GM23338 (cell line): ENCODE data around the gene EHD1. TPM values are rescaled to one million over a fixed set of nuclear protein-coding genes. Genes with fewer than 3 reads are reported as not detected.

ENCODE experiments used
- ATAC-seq: fragments of 200-7000 bp; cut with Tn5 transposase; 3 replicates; pipeline ENCODE4 v1.9.1; 2020
- DNase-seq: peaks from one replicate; pipeline ENCODE4 v3.0.0-alpha.2; 2015; ENCODE audit warnings: low spot score
- H2AFZ ChIP-seq: fragments of 200-600 bp; sonication (generic); 2 replicates; pipeline ENCODE4 v1.8.0; 2016; ENCODE audit warnings: antibody characterized with exemption, mild to moderate bottlenecking, moderate library complexity
- H3F3A ChIP-seq: fragments of 200-600 bp; sonication (generic); replicated peaks from 2 replicates; pipeline ENCODE4 v1.8.0; 2017; ENCODE audit warnings: antibody characterized with exemption, mixed run types, low read depth
- H3K27ac ChIP-seq: fragments of 200-600 bp; sonication (generic); 2 replicates; pipeline ENCODE4 v1.6.1; 2016; ENCODE audit warnings: low read depth
- H3K27me3 ChIP-seq: fragments of 200-600 bp; sonication (generic); 2 replicates; pipeline ENCODE4 v1.8.0; 2016; ENCODE audit warnings: mild to moderate bottlenecking, mixed run types, moderate library complexity; ENCODE audit not compliant: insufficient read depth
- H3K36me3 ChIP-seq: fragments of 200-600 bp; sonication (generic); 2 replicates; pipeline ENCODE4 v1.8.0; 2016; ENCODE audit warnings: mild to moderate bottlenecking; ENCODE audit not compliant: insufficient read depth
- H3K4me1 ChIP-seq: fragments of 200-600 bp; sonication (generic); 2 replicates; pipeline ENCODE4 v1.8.0; 2016; ENCODE audit warnings: mild to moderate bottlenecking, moderate library complexity; ENCODE audit not compliant: insufficient read depth
- H3K4me2 ChIP-seq: fragments of 200-600 bp; sonication (generic); 2 replicates; pipeline ENCODE4 v1.7.1; 2017; ENCODE audit warnings: mixed run types
- H3K4me3 ChIP-seq: fragments of 200-600 bp; sonication (generic); 2 replicates; pipeline ENCODE4 v1.6.1; 2016; ENCODE audit warnings: mixed run types
- H3K79me2 ChIP-seq: fragments of 200-600 bp; sonication (generic); replicated peaks from 2 replicates; pipeline ENCODE4 v1.8.0; 2017; ENCODE audit warnings: mild to moderate bottlenecking; ENCODE audit not compliant: insufficient read depth
- H3K9me2 ChIP-seq: fragments of 200-600 bp; sonication (generic); 2 replicates; pipeline ENCODE4 v1.8.0; 2017; ENCODE audit not compliant: insufficient read depth
- H4K20me1 ChIP-seq: fragments of 200-600 bp; sonication (generic); replicated peaks from 2 replicates; pipeline ENCODE4 v1.8.0; 2017; ENCODE audit warnings: mild to moderate bottlenecking; ENCODE audit not compliant: insufficient read depth
- H3K27ac Mint-ChIP-seq: 2 replicates; pipeline ENCODE4 v1.8.0; 2020; ENCODE audit warnings: inconsistent platforms, mild to moderate bottlenecking, moderate library complexity, mixed read lengths
- H3K27me3 Mint-ChIP-seq: 3 replicates; pipeline ENCODE4 v1.8.0; 2022; ENCODE audit warnings: low read depth, mild to moderate bottlenecking, moderate library complexity, mixed read lengths, inconsistent platforms; ENCODE audit not compliant: insufficient read depth, poor library complexity
- H3K36me3 Mint-ChIP-seq: 3 replicates; pipeline ENCODE4 v1.8.0; 2021; ENCODE audit warnings: low read depth, mild to moderate bottlenecking, inconsistent platforms, moderate library complexity, mixed read lengths
- H3K4me1 Mint-ChIP-seq: 3 replicates; pipeline ENCODE4 v1.8.0; 2020; ENCODE audit warnings: mild to moderate bottlenecking, inconsistent platforms, mixed read lengths
- H3K4me3 Mint-ChIP-seq: 3 replicates; pipeline ENCODE4 v1.8.0; 2021; ENCODE audit warnings: moderate library complexity, mild to moderate bottlenecking, inconsistent platforms, mixed read lengths
- H3K9me3 Mint-ChIP-seq: 3 replicates; pipeline ENCODE4 v1.8.0; 2020; ENCODE audit warnings: moderate library complexity, mild to moderate bottlenecking, inconsistent platforms, mixed read lengths
- CREB1 ChIP-seq: fragments of 250-450 bp; sonication (Bioruptor Pico); IDR thresholded peaks from 2 replicates; pipeline ENCODE4 v1.5.0; 2020; ENCODE audit warnings: low read depth, mild to moderate bottlenecking, moderate library complexity
- EZH2 ChIP-seq: fragments of 200-600 bp; sonication (generic); IDR thresholded peaks from one replicate; pipeline ENCODE4 v1.8.0; 2017; ENCODE audit warnings: antibody characterized with exemption, mild to moderate bottlenecking, low read depth; ENCODE audit not compliant: unreplicated experiment
- EZH2phosphoT487 ChIP-seq: fragments of 200-600 bp; sonication (generic); IDR thresholded peaks from one replicate; pipeline ENCODE4 v1.8.1; 2018; ENCODE audit warnings: antibody characterized with exemption; ENCODE audit not compliant: unreplicated experiment
- JUNB ChIP-seq: IDR thresholded peaks from one replicate; pipeline ENCODE4 v1.6.1; 2016; ENCODE audit warnings: antibody characterized with exemption; ENCODE audit not compliant: unreplicated experiment
- NANOG ChIP-seq: IDR thresholded peaks from 2 replicates; pipeline ENCODE4 v1.6.1; 2016; ENCODE audit warnings: antibody characterized with exemption, borderline replicate concordance
- POLR2AphosphoS5 ChIP-seq: IDR thresholded peaks from 2 replicates; pipeline ENCODE4 v1.6.1; 2016; ENCODE audit warnings: antibody characterized with exemption, low read depth
- STAT1 ChIP-seq: IDR thresholded peaks from one replicate; pipeline ENCODE4 v1.6.1; 2016; ENCODE audit warnings: antibody characterized with exemption; ENCODE audit not compliant: unreplicated experiment
- ZNF114 ChIP-seq: fragments of 250-450 bp; sonication (Bioruptor Pico); IDR thresholded peaks from 2 replicates; pipeline ENCODE4 v1.5.0; 2020; ENCODE audit warnings: mild to moderate bottlenecking, moderate library complexity
- ZNF331 ChIP-seq: fragments of 250-450 bp; sonication (Bioruptor Pico); IDR thresholded peaks from 2 replicates; pipeline ENCODE4 v1.5.0; 2020; ENCODE audit warnings: low read depth, mild to moderate bottlenecking, moderate library complexity
- polyA plus RNA-seq: library from polyadenylated mRNA; unstranded; fragments of >200 nt; fragmentation: Nextera tagmentation; extraction: Ambion mirVana; gene quantifications from 2 replicates; pipeline ENCODE4 v1.2.1, GENCODE V29; 2016
- total RNA-seq: library from RNA; depleted of rRNA; stranded (reverse); fragments of >200 nt; shearing (Covaris generic); gene quantifications from 2 replicates; pipeline ENCODE4 v1.2.3, GENCODE V29; 2014
- TF ChIP-seq, protein P1 (sequence below), 2 experiments: fragments of 200-600 bp in 1 of 2; sonication (generic) in 1 of 2; conservative IDR thresholded peaks; 2 replicates each; pipeline versions ENCODE4 v1.5.1 to v1.6.1; 2016 to 2017; ENCODE audit warnings: antibody characterized with exemption in 2 of 2, low read depth in 2 of 2, mild to moderate bottlenecking in 2 of 2, moderate library complexity in 1 of 2
- TF ChIP-seq, protein P2 (sequence below): IDR thresholded peaks from 2 replicates; pipeline ENCODE4 v1.6.1; 2016; ENCODE audit warnings: antibody characterized with exemption
- TF ChIP-seq, protein P3 (sequence below): fragments of 250-450 bp; sonication (Bioruptor Pico); IDR thresholded peaks from 2 replicates; pipeline ENCODE4 v1.5.0; 2020; ENCODE audit warnings: mild to moderate bottlenecking, moderate library complexity
- TF ChIP-seq, protein P4 (sequence below): IDR thresholded peaks from one replicate; pipeline ENCODE4 v1.6.1; 2018; ENCODE audit warnings: antibody characterized with exemption; ENCODE audit not compliant: unreplicated experiment

EHD1 gene
- total and polyA plus RNA-seq, 2 experiments from 2014 or later: 16.7 to 69.7 TPM

DNA sequence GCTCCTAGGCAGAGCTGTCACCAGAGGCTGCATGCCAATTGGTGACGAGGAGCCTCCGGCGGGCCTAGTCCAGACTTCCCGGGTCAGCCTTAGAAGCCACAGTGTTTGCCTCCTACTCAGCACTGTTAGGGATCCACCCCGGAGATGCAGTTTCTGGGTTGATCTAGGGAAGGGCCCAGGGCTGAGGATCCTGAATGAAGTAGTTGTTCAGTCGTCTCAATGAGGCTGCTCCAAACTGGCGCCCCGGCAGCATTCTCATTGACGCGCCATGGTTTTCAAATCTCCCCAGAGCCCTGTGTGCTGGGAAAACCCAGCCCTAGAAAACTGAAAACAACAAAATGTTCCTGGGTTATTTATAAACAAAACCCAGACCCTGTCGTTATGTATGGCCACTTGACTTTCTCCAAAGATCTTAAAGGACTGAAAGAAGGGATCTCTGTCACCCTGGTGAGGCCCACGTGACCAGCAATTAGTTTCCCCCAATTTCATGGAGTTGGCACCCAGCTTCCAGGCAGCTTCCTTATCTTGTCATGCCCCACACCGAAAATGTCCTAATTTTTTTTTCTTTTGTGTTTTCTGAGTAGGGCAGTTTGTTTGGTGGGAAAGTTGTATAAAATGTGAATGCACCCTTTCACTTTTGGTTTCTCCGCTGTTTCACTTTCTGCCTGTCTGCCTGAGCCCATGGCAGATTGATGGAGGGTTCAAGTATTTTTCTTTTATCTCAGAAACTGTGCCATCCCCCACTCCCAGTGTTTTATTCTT lies 2.0 kb upstream of the EHD1 start:
- H3K9me3 Mint-ChIP-seq: no peaks in the 10 kb centered on the region
- Histone ChIP-seq H3K4me1 (peaks cover 15% of the 10 kb centered on the region; the same call in 1 of the 2 replicates), H4K20me1 (no peaks in the 10 kb centered on the region; the same call in 1 of the 2 replicates), H3F3A (0 out of 2 replicates have a peak, but pooled peaks cover 3% of the 10 kb centered on the region), H3K4me3 (no peak overlapping the region), H3K27ac (no peak overlapping the region), H3K36me3 (no peaks in the 10 kb centered on the region), H3K79me2 (peaks cover 21% of the 10 kb centered on the region), H3K9me2 (no peaks in the 10 kb centered on the region), H3K27me3 (peaks cover 5% of the 10 kb centered on the region; the same call in 1 of the 2 replicates), H3K4me2 (no peak overlapping the region), H2AFZ (no peak overlapping the region)
- DNase-seq (no peak), ATAC-seq (no peak)
- peaks cover 8% of the 10 kb centered on the region for H3K27me3 Mint-ChIP-seq
- no peaks in the 10 kb centered on the region for H3K36me3 Mint-ChIP-seq
- no peak for TF ChIP-seq CREB1 (CRISPR knock-in tag)
- TF ChIP-seq, protein P1, sequence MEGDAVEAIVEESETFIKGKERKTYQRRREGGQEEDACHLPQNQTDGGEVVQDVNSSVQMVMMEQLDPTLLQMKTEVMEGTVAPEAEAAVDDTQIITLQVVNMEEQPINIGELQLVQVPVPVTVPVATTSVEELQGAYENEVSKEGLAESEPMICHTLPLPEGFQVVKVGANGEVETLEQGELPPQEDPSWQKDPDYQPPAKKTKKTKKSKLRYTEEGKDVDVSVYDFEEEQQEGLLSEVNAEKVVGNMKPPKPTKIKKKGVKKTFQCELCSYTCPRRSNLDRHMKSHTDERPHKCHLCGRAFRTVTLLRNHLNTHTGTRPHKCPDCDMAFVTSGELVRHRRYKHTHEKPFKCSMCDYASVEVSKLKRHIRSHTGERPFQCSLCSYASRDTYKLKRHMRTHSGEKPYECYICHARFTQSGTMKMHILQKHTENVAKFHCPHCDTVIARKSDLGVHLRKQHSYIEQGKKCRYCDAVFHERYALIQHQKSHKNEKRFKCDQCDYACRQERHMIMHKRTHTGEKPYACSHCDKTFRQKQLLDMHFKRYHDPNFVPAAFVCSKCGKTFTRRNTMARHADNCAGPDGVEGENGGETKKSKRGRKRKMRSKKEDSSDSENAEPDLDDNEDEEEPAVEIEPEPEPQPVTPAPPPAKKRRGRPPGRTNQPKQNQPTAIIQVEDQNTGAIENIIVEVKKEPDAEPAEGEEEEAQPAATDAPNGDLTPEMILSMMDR (conservative IDR thresholded peaks at IDR 0.05; ENCODE audit: low read depth in 2 of 2): no peak
- TF ChIP-seq STAT1: no peak
- TF ChIP-seq, protein P2, sequence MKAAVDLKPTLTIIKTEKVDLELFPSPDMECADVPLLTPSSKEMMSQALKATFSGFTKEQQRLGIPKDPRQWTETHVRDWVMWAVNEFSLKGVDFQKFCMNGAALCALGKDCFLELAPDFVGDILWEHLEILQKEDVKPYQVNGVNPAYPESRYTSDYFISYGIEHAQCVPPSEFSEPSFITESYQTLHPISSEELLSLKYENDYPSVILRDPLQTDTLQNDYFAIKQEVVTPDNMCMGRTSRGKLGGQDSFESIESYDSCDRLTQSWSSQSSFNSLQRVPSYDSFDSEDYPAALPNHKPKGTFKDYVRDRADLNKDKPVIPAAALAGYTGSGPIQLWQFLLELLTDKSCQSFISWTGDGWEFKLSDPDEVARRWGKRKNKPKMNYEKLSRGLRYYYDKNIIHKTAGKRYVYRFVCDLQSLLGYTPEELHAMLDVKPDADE: no peak
- TF ChIP-seq ZNF331 (CRISPR knock-in tag): no peak
- no peak for TF ChIP-seq NANOG
- TF ChIP-seq EZH2phosphoT487: no peak
- TF ChIP-seq, protein P3, sequence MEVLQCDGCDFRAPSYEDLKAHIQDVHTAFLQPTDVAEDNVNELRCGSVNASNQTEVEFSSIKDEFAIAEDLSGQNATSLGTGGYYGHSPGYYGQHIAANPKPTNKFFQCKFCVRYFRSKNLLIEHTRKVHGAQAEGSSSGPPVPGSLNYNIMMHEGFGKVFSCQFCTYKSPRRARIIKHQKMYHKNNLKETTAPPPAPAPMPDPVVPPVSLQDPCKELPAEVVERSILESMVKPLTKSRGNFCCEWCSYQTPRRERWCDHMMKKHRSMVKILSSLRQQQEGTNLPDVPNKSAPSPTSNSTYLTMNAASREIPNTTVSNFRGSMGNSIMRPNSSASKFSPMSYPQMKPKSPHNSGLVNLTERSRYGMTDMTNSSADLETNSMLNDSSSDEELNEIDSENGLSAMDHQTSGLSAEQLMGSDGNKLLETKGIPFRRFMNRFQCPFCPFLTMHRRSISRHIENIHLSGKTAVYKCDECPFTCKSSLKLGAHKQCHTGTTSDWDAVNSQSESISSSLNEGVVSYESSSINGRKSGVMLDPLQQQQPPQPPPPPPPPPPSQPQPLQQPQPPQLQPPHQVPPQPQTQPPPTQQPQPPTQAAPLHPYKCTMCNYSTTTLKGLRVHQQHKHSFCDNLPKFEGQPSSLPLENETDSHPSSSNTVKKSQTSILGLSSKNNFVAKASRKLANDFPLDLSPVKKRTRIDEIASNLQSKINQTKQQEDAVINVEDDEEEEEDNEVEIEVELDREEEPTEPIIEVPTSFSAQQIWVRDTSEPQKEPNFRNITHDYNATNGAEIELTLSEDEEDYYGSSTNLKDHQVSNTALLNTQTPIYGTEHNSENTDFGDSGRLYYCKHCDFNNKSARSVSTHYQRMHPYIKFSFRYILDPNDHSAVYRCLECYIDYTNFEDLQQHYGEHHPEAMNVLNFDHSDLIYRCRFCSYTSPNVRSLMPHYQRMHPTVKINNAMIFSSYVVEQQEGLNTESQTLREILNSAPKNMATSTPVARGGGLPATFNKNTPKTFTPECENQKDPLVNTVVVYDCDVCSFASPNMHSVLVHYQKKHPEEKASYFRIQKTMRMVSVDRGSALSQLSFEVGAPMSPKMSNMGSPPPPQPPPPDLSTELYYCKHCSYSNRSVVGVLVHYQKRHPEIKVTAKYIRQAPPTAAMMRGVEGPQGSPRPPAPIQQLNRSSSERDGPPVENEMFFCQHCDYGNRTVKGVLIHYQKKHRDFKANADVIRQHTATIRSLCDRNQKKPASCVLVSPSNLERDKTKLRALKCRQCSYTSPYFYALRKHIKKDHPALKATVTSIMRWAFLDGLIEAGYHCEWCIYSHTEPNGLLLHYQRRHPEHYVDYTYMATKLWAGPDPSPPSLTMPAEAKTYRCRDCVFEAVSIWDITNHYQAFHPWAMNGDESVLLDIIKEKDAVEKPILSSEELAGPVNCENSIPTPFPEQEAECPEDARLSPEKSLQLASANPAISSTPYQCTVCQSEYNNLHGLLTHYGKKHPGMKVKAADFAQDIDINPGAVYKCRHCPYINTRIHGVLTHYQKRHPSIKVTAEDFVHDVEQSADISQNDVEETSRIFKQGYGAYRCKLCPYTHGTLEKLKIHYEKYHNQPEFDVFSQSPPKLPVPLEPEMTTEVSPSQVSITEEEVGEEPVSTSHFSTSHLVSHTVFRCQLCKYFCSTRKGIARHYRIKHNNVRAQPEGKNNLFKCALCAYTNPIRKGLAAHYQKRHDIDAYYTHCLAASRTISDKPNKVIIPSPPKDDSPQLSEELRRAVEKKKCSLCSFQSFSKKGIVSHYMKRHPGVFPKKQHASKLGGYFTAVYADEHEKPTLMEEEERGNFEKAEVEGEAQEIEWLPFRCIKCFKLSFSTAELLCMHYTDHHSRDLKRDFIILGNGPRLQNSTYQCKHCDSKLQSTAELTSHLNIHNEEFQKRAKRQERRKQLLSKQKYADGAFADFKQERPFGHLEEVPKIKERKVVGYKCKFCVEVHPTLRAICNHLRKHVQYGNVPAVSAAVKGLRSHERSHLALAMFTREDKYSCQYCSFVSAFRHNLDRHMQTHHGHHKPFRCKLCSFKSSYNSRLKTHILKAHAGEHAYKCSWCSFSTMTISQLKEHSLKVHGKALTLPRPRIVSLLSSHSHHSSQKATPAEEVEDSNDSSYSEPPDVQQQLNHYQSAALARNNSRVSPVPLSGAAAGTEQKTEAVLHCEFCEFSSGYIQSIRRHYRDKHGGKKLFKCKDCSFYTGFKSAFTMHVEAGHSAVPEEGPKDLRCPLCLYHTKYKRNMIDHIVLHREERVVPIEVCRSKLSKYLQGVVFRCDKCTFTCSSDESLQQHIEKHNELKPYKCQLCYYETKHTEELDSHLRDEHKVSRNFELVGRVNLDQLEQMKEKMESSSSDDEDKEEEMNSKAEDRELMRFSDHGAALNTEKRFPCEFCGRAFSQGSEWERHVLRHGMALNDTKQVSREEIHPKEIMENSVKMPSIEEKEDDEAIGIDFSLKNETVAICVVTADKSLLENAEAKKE (CRISPR knock-in tag): no peak
- no peak for TF ChIP-seq EZH2
- no peak for TF ChIP-seq ZNF114 (CRISPR knock-in tag)
- no peak for TF ChIP-seq JUNB
- TF ChIP-seq, protein P4, sequence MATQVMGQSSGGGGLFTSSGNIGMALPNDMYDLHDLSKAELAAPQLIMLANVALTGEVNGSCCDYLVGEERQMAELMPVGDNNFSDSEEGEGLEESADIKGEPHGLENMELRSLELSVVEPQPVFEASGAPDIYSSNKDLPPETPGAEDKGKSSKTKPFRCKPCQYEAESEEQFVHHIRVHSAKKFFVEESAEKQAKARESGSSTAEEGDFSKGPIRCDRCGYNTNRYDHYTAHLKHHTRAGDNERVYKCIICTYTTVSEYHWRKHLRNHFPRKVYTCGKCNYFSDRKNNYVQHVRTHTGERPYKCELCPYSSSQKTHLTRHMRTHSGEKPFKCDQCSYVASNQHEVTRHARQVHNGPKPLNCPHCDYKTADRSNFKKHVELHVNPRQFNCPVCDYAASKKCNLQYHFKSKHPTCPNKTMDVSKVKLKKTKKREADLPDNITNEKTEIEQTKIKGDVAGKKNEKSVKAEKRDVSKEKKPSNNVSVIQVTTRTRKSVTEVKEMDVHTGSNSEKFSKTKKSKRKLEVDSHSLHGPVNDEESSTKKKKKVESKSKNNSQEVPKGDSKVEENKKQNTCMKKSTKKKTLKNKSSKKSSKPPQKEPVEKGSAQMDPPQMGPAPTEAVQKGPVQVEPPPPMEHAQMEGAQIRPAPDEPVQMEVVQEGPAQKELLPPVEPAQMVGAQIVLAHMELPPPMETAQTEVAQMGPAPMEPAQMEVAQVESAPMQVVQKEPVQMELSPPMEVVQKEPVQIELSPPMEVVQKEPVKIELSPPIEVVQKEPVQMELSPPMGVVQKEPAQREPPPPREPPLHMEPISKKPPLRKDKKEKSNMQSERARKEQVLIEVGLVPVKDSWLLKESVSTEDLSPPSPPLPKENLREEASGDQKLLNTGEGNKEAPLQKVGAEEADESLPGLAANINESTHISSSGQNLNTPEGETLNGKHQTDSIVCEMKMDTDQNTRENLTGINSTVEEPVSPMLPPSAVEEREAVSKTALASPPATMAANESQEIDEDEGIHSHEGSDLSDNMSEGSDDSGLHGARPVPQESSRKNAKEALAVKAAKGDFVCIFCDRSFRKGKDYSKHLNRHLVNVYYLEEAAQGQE: no peak
- TF ChIP-seq POLR2AphosphoS5: no peak
- peaks cover 29% of the 10 kb centered on the region for H3K4me1 Mint-ChIP-seq
- H3K4me3 Mint-ChIP-seq: peak overlapping the region; percentile 26; the same call in 1 of the 3 replicates
- no peak overlapping the region for H3K27ac Mint-ChIP-seq
